ENCODE results near the gene TCP11L2. TPM values are rescaled to one million over a fixed set of nuclear protein-coding genes. Genes with fewer than 3 reads are reported as not detected.

Gene TCP11L2
- total RNA-seq, 1 experiment from 2014 or later = 6.1 TPM

- peaks cover 35 to 38% of the 10 kb centered on the region in 2 experiments for H3K4me1 Mint-ChIP-seq
- H3K4me1 ChIP-seq (ENCODE audit: insufficient read depth, low read length) = no peaks in the 10 kb centered on the region; the same call in none of the 2 replicates
- H2BK12ac ChIP-seq (ENCODE audit: insufficient read length, low read depth, low read length) = no peak overlapping the region
- no peaks in the 10 kb centered on the region for H3K79me2 ChIP-seq (ENCODE audit: insufficient read depth, low read length)
- no peak overlapping the region for H2BK120ac ChIP-seq (ENCODE audit: low read depth, low read length, poor library complexity, severe bottlenecking)
- H4K20me1 ChIP-seq (ENCODE audit: control insufficient read depth, insufficient read depth, insufficient read length) = no peaks in the 10 kb centered on the region
- no peaks in the 10 kb centered on the region; the same call in 1 of the 2 replicates for H3K27me3 ChIP-seq (ENCODE audit: insufficient read depth, low read length)
- no peak overlapping the region for H4K5ac ChIP-seq (ENCODE audit: insufficient read length, low read depth, low read length)
- H3K27ac ChIP-seq (ENCODE audit: insufficient read length, low read depth, low read length) = no peak overlapping the region
- H3K4me3 Mint-ChIP-seq = no peak overlapping the region
- H3K18ac ChIP-seq (ENCODE audit: insufficient read length, low read depth, low read length) = no peak overlapping the region
- peaks cover 0 to 8% (median 0%) of the 10 kb centered on the region in 3 experiments; a peak in 1 of 7 replicates for H3K36me3 Mint-ChIP-seq (ENCODE audit: insufficient read depth in 1 of 3, low read depth in 3 of 3)
- no peak overlapping the region for H2BK20ac ChIP-seq (ENCODE audit: low read depth, low read length, poor library complexity, severe bottlenecking)
- no peaks in the 10 kb centered on the region for H3K23me2 ChIP-seq (ENCODE audit: insufficient read length, low read depth, low read length, poor library complexity, severe bottlenecking)
- no peak overlapping the region for H3K4me2 ChIP-seq (ENCODE audit: insufficient read depth, insufficient read length, low read length)
- H3K14ac ChIP-seq (ENCODE audit: insufficient read depth, low read length) = no peak overlapping the region
- H3K4ac ChIP-seq (ENCODE audit: low read depth, low read length) = no peak overlapping the region
- H4K8ac ChIP-seq (replicated peaks; ENCODE audit: insufficient read length, low read depth, low read length) = no peak overlapping the region
- no peak overlapping the region for H4K91ac ChIP-seq (ENCODE audit: insufficient read length, low read depth, low read length)
- no CpG with 5 or more reads among the region's 2 CpGs for whole genome bisulfite sequencing (ENCODE audit: extremely low coverage, insufficient read length, low lambda C conversion rate)
- H3K27me3 Mint-ChIP-seq (ENCODE audit: low read depth) = peaks cover 24% of the 10 kb centered on the region
- H3K79me1 ChIP-seq (ENCODE audit: insufficient read depth, low read depth, low read length, poor library complexity, severe bottlenecking) = no peaks in the 10 kb centered on the region
- no peak for TF ChIP-seq CTCF (conservative IDR thresholded peaks at IDR 0.05)
- no peak overlapping the region for H2BK5ac ChIP-seq (ENCODE audit: insufficient read length, low read length)
- DNase-seq = peak; percentile 39
- no peak overlapping the region for H3K9ac ChIP-seq (ENCODE audit: extremely low read depth, insufficient read length, low read length)
- H3T11ph ChIP-seq (ENCODE audit: low read length) = no peak overlapping the region
- H3K9me3 Mint-ChIP-seq = peaks cover 0 to 6% of the 10 kb centered on the region in 2 experiments; a peak in 3 of 5 replicates
- H3K23ac ChIP-seq (ENCODE audit: insufficient read length, low read depth, low read length) = no peak overlapping the region
- peak overlapping the region in 1 of 3 experiments; percentile 43; a peak in 1 of 7 replicates for H3K27ac Mint-ChIP-seq
- no peak overlapping the region for H2BK15ac ChIP-seq (ENCODE audit: low read depth, low read length)
- no peak overlapping the region for H2AFZ ChIP-seq (ENCODE audit: low read length)
- no peak overlapping the region for H3K56ac ChIP-seq (ENCODE audit: insufficient read length, low read depth, low read length)
- no peak overlapping the region for H2AK5ac ChIP-seq (ENCODE audit: insufficient read length, low read length)
- no peaks in the 10 kb centered on the region for H3K9me3 ChIP-seq (ENCODE audit: control insufficient read depth, low read depth, low read length)
Observed at GRCh38 chr12:106331599-106331998, 29.1 kb downstream of the TCP11L2 start.
